ENCODE results near the gene CYP4F11. TPM values are rescaled to one million over a fixed set of nuclear protein-coding genes. Genes with fewer than 3 reads are reported as not detected.

The CYP4F11 gene
- 0.01 TPM for polyA plus RNA-seq (2013, experiment 1 of 2)
- 0.03 TPM for polyA plus RNA-seq (2013, experiment 2 of 2)

- H3K4me3 ChIP-seq (ENCODE audit: low read length) = no peak within 1 kb of the TSS
- no peaks in the 10 kb centered on the region for H3K4me1 ChIP-seq (ENCODE audit: control insufficient read depth, low read depth, low read length)
- no peak within 1 kb of the TSS for H2BK5ac ChIP-seq (ENCODE audit: low read length)
- no peak within 1 kb of the TSS for H2AK5ac ChIP-seq (ENCODE audit: low read length)
- H3K4ac ChIP-seq (ENCODE audit: low read depth, low read length) = no peak within 1 kb of the TSS
- H3K4me2 ChIP-seq (ENCODE audit: low read length) = no peak within 1 kb of the TSS
- no peaks in the 10 kb centered on the region for H3K27me3 ChIP-seq (ENCODE audit: insufficient read depth, low read length, poor library complexity)
- DNase-seq = no peak
- no peak within 1 kb of the TSS for H2BK120ac ChIP-seq (ENCODE audit: low read depth, low read length)
- H2BK15ac ChIP-seq (replicated peaks; ENCODE audit: low read depth) = no peak within 1 kb of the TSS
- WGBS (ENCODE audit: extremely low coverage, insufficient coverage, low lambda C conversion rate) = no CpG with 5 or more reads among the region's 10 CpGs
- H3K56ac ChIP-seq (ENCODE audit: low read length) = no peak within 1 kb of the TSS
- no peak within 1 kb of the TSS for H3K9ac ChIP-seq (ENCODE audit: low read length)
- H3K27ac ChIP-seq (ENCODE audit: low read depth, low read length) = no peak within 1 kb of the TSS
- no peaks in the 10 kb centered on the region for H3K79me2 ChIP-seq (ENCODE audit: control insufficient read depth, insufficient read depth, low read length)
- no peak within 1 kb of the TSS for H4K8ac ChIP-seq (ENCODE audit: low read depth, low read length)
- no peak within 1 kb of the TSS for H3K18ac ChIP-seq (ENCODE audit: low read length)
- H3K36me3 ChIP-seq (ENCODE audit: control insufficient read depth, insufficient read depth, low read length) = no peaks in the 10 kb centered on the region
- H3K23ac ChIP-seq (ENCODE audit: low read length) = no peak within 1 kb of the TSS
- H4K5ac ChIP-seq (ENCODE audit: low read length) = no peak within 1 kb of the TSS
- H3K79me1 ChIP-seq (ENCODE audit: low read length) = no peaks in the 10 kb centered on the region
Measured at GRCh38 chr19:15934332-15935078, at the start of gene CYP4F11. Gene CYP4F11 (minus strand): TSS chr19:15934529. CDS start chr19:15934408, 121 bp downstream.

GRCh38 chr19:15979293-15979692 lies 45.0 kb upstream of the CYP4F11 start:
- no CpG with 5 or more reads among the region's 4 CpGs for WGBS (ENCODE audit: extremely low coverage, insufficient coverage, low lambda C conversion rate)
- Histone ChIP-seq H3K27ac (ENCODE audit: low read depth, low read length) (no peak overlapping the region), H3K4ac (ENCODE audit: low read depth, low read length) (no peak overlapping the region), H4K8ac (ENCODE audit: low read depth, low read length) (no peak overlapping the region), H3K23ac (ENCODE audit: low read length) (no peak overlapping the region), H2BK15ac (replicated peaks; ENCODE audit: low read depth) (no peak overlapping the region), H3K4me2 (ENCODE audit: low read length) (no peak overlapping the region), H2AK5ac (ENCODE audit: low read length) (no peak overlapping the region), H2BK120ac (ENCODE audit: low read depth, low read length) (no peak overlapping the region), H3K79me1 (ENCODE audit: low read length) (no peaks in the 10 kb centered on the region), H3K4me3 (ENCODE audit: low read length) (no peak overlapping the region), H4K5ac (ENCODE audit: low read length) (no peak overlapping the region), H3K79me2 (ENCODE audit: control insufficient read depth, insufficient read depth, low read length) (no peaks in the 10 kb centered on the region), H3K27me3 (ENCODE audit: insufficient read depth, low read length, poor library complexity) (no peaks in the 10 kb centered on the region), H3K56ac (ENCODE audit: low read length) (no peak overlapping the region), H2BK5ac (ENCODE audit: low read length) (no peak overlapping the region), H3K4me1 (ENCODE audit: control insufficient read depth, low read depth, low read length) (no peaks in the 10 kb centered on the region), H3K9ac (ENCODE audit: low read length) (no peak overlapping the region), H3K18ac (ENCODE audit: low read length) (no peak overlapping the region), H3K36me3 (ENCODE audit: control insufficient read depth, insufficient read depth, low read length) (no peaks in the 10 kb centered on the region)
- no peak for DNase-seq

GRCh38 chr19:15977690-15978089 lies 43.4 kb upstream of the CYP4F11 start:
- no CpG with 5 or more reads among the region's 7 CpGs for WGBS (ENCODE audit: extremely low coverage, insufficient coverage, low lambda C conversion rate)
- Histone ChIP-seq H3K27ac (ENCODE audit: low read depth, low read length) (no peak overlapping the region), H2BK120ac (ENCODE audit: low read depth, low read length) (no peak overlapping the region), H2AK5ac (ENCODE audit: low read length) (no peak overlapping the region), H2BK5ac (ENCODE audit: low read length) (no peak overlapping the region), H3K18ac (ENCODE audit: low read length) (no peak overlapping the region), H2BK15ac (replicated peaks; ENCODE audit: low read depth) (no peak overlapping the region), H3K4me1 (ENCODE audit: control insufficient read depth, low read depth, low read length) (no peaks in the 10 kb centered on the region), H3K36me3 (ENCODE audit: control insufficient read depth, insufficient read depth, low read length) (no peaks in the 10 kb centered on the region), H4K8ac (ENCODE audit: low read depth, low read length) (no peak overlapping the region), H3K79me1 (ENCODE audit: low read length) (no peaks in the 10 kb centered on the region), H3K23ac (ENCODE audit: low read length) (no peak overlapping the region), H3K27me3 (ENCODE audit: insufficient read depth, low read length, poor library complexity) (no peaks in the 10 kb centered on the region), H3K4ac (ENCODE audit: low read depth, low read length) (no peak overlapping the region), H4K5ac (ENCODE audit: low read length) (no peak overlapping the region), H3K4me3 (ENCODE audit: low read length) (no peak overlapping the region), H3K9ac (ENCODE audit: low read length) (no peak overlapping the region), H3K56ac (ENCODE audit: low read length) (no peak overlapping the region), H3K79me2 (ENCODE audit: control insufficient read depth, insufficient read depth, low read length) (no peaks in the 10 kb centered on the region), H3K4me2 (ENCODE audit: low read length) (no peak overlapping the region)
- no peak for DNase-seq

GRCh38 chr19:15976836-15977689 lies 42.7 kb upstream of the CYP4F11 start:
- Histone ChIP-seq H3K79me2 (ENCODE audit: control insufficient read depth, insufficient read depth, low read length) (no peaks in the 10 kb centered on the region), H3K56ac (ENCODE audit: low read length) (no peak overlapping the region), H3K4ac (ENCODE audit: low read depth, low read length) (no peak overlapping the region), H3K4me2 (ENCODE audit: low read length) (no peak overlapping the region), H2BK120ac (ENCODE audit: low read depth, low read length) (no peak overlapping the region), H2BK5ac (ENCODE audit: low read length) (no peak overlapping the region), H4K5ac (ENCODE audit: low read length) (no peak overlapping the region), H3K4me1 (ENCODE audit: control insufficient read depth, low read depth, low read length) (no peaks in the 10 kb centered on the region), H2AK5ac (ENCODE audit: low read length) (no peak overlapping the region), H2BK15ac (replicated peaks; ENCODE audit: low read depth) (no peak overlapping the region), H3K36me3 (ENCODE audit: control insufficient read depth, insufficient read depth, low read length) (no peaks in the 10 kb centered on the region), H3K9ac (ENCODE audit: low read length) (no peak overlapping the region), H3K79me1 (ENCODE audit: low read length) (no peaks in the 10 kb centered on the region), H3K23ac (ENCODE audit: low read length) (no peak overlapping the region), H3K18ac (ENCODE audit: low read length) (no peak overlapping the region), H3K27me3 (ENCODE audit: insufficient read depth, low read length, poor library complexity) (no peaks in the 10 kb centered on the region), H3K27ac (ENCODE audit: low read depth, low read length) (no peak overlapping the region), H3K4me3 (ENCODE audit: low read length) (no peak overlapping the region), H4K8ac (ENCODE audit: low read depth, low read length) (no peak overlapping the region)
- no CpG with 5 or more reads among the region's 10 CpGs for WGBS (ENCODE audit: extremely low coverage, insufficient coverage, low lambda C conversion rate)
- no peak for DNase-seq

GRCh38 chr19:15974856-15975255 lies 40.5 kb upstream of the CYP4F11 start:
- H3K4me2 ChIP-seq (ENCODE audit: low read length) = no peak overlapping the region
- H2BK120ac ChIP-seq (ENCODE audit: low read depth, low read length) = no peak overlapping the region
- H3K9ac ChIP-seq (ENCODE audit: low read length) = no peak overlapping the region
- no peak overlapping the region for H3K27ac ChIP-seq (ENCODE audit: low read depth, low read length)
- no peaks in the 10 kb centered on the region for H3K36me3 ChIP-seq (ENCODE audit: control insufficient read depth, insufficient read depth, low read length)
- no peak overlapping the region for H3K56ac ChIP-seq (ENCODE audit: low read length)
- no CpG with 5 or more reads among the region's 5 CpGs for WGBS (ENCODE audit: extremely low coverage, insufficient coverage, low lambda C conversion rate)
- no peak overlapping the region for H4K8ac ChIP-seq (ENCODE audit: low read depth, low read length)
- no peaks in the 10 kb centered on the region for H3K79me1 ChIP-seq (ENCODE audit: low read length)
- H2AK5ac ChIP-seq (ENCODE audit: low read length) = no peak overlapping the region
- no peaks in the 10 kb centered on the region for H3K4me1 ChIP-seq (ENCODE audit: control insufficient read depth, low read depth, low read length)
- H3K27me3 ChIP-seq (ENCODE audit: insufficient read depth, low read length, poor library complexity) = no peaks in the 10 kb centered on the region
- no peak overlapping the region for H2BK5ac ChIP-seq (ENCODE audit: low read length)
- H3K4ac ChIP-seq (ENCODE audit: low read depth, low read length) = no peak overlapping the region
- no peak overlapping the region for H2BK15ac ChIP-seq (replicated peaks; ENCODE audit: low read depth)
- H4K5ac ChIP-seq (ENCODE audit: low read length) = no peak overlapping the region
- H3K4me3 ChIP-seq (ENCODE audit: low read length) = no peak overlapping the region
- no peak for DNase-seq
- H3K18ac ChIP-seq (ENCODE audit: low read length) = no peak overlapping the region
- H3K79me2 ChIP-seq (ENCODE audit: control insufficient read depth, insufficient read depth, low read length) = no peaks in the 10 kb centered on the region
- no peak overlapping the region for H3K23ac ChIP-seq (ENCODE audit: low read length)
